ENCODE measurements around the gene XRCC5. TPM values are rescaled to one million over a fixed set of nuclear protein-coding genes. Genes with fewer than 3 reads are reported as not detected.

The XRCC5 gene
- total RNA-seq, 3 donors from 2014 or later, result 134 to 227 (median 188) TPM

DNA sequence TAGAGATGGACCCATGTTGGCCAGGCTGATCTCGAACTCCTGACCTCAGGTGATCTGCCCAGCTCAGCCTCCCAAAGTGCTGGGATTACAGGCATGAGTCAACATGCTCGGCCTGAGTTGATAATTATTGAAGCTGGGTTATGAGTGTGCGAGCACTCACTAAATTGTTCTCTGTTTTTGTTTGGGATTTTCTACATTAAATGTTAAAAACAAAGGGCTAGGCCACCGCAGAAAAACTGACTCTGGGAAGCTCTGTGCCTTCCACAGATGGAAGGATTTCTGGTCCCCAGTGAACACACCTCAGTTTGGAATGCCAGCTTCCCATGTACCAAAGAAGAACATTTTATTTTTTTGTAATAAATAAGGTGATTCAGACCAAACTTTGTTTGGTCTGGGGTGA is 83.0 kb downstream of the XRCC5 start:
- H3K27ac ChIP-seq, result no peak overlapping the region
- H3K9me3 ChIP-seq, result no peaks in the 10 kb centered on the region
- no peaks in the 10 kb centered on the region for H3K27me3 ChIP-seq
- H3K4me3 ChIP-seq, result no peak overlapping the region
- H3K4me1 ChIP-seq, result peaks cover 0 to 4% of the 10 kb centered on the region in 2 donors
- H3K36me3 ChIP-seq, result no peaks in the 10 kb centered on the region
- TF ChIP-seq, protein P1, sequence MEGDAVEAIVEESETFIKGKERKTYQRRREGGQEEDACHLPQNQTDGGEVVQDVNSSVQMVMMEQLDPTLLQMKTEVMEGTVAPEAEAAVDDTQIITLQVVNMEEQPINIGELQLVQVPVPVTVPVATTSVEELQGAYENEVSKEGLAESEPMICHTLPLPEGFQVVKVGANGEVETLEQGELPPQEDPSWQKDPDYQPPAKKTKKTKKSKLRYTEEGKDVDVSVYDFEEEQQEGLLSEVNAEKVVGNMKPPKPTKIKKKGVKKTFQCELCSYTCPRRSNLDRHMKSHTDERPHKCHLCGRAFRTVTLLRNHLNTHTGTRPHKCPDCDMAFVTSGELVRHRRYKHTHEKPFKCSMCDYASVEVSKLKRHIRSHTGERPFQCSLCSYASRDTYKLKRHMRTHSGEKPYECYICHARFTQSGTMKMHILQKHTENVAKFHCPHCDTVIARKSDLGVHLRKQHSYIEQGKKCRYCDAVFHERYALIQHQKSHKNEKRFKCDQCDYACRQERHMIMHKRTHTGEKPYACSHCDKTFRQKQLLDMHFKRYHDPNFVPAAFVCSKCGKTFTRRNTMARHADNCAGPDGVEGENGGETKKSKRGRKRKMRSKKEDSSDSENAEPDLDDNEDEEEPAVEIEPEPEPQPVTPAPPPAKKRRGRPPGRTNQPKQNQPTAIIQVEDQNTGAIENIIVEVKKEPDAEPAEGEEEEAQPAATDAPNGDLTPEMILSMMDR (IDR thresholded peaks at IDR 0.05), result no peak
- TF ChIP-seq POLR2A (IDR thresholded peaks at IDR 0.05) (no peak), POLR2AphosphoS5 (IDR thresholded peaks at IDR 0.05) (no peak)
- intact Hi-C loops (cut with DNase I; ENCODE audit: low total_unique reads), result no loop called here
- no peak for DNase-seq (ENCODE audit: low spot score in 2 of 2)

DNA sequence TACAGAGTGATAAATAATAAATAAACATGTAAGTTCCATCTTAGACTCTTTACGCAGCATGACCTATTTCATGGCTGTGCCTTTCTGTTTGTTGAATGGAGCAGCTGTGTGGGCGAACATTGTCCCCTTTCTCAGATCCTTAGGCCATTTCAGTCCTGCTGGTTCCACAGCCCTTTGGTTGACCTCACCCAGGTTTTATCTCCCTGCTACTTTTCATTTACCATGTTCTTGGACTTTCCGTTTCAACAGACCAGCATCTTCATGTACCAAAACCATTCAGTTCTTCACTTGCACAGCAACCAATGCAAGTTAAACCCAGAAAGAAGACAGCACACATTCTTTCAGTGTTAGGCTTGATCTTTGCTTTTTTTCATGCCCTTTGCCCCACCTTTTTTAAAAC is 83.8 kb downstream of the XRCC5 start:
- no peaks in the 10 kb centered on the region for H3K27me3 ChIP-seq
- intact Hi-C loops (cut with DNase I; ENCODE audit: low total_unique reads), result no loop called here
- TF ChIP-seq POLR2A (IDR thresholded peaks at IDR 0.05) (no peak), POLR2AphosphoS5 (IDR thresholded peaks at IDR 0.05) (no peak)
- TF ChIP-seq, protein P1 (IDR thresholded peaks at IDR 0.05), result no peak
- peaks cover 0 to 4% of the 10 kb centered on the region in 2 donors for H3K4me1 ChIP-seq
- DNase-seq (ENCODE audit: low spot score in 2 of 2), result no peak
- no peak overlapping the region for H3K27ac ChIP-seq
- no peak overlapping the region for H3K4me3 ChIP-seq
- H3K36me3 ChIP-seq, result no peaks in the 10 kb centered on the region
- H3K9me3 ChIP-seq, result no peaks in the 10 kb centered on the region

DNA sequence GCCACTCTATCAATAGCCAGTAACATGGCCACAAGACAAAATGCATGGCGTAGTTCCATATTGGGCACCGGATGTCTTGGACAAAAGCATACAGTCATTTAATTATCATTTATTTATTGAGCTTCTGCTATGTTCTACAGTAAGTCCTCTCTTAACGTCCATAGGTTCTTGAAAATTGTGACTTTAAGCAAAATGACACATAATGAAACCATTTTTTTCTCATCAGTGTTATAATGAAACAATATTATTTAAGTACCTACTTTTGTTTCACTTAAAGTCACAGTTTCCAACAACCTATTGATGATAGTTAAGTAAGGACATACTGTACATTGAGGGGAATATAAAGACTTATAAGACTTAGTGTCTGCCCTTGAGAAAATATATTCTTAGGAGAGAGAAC is 84.9 kb downstream of the XRCC5 start:
- no peak overlapping the region for H3K27ac ChIP-seq
- no peaks in the 10 kb centered on the region for H3K4me1 ChIP-seq
- H3K27me3 ChIP-seq, result no peaks in the 10 kb centered on the region
- intact Hi-C loops (cut with DNase I; ENCODE audit: low total_unique reads), result no loop called here
- no peaks in the 10 kb centered on the region for H3K36me3 ChIP-seq
- no peak overlapping the region for H3K4me3 ChIP-seq
- TF ChIP-seq POLR2A (IDR thresholded peaks at IDR 0.05) (no peak), POLR2AphosphoS5 (IDR thresholded peaks at IDR 0.05) (no peak)
- TF ChIP-seq, protein P1 (IDR thresholded peaks at IDR 0.05), result no peak
- H3K9me3 ChIP-seq, result no peaks in the 10 kb centered on the region
- DNase-seq (ENCODE audit: low spot score in 2 of 2), result no peak

DNA sequence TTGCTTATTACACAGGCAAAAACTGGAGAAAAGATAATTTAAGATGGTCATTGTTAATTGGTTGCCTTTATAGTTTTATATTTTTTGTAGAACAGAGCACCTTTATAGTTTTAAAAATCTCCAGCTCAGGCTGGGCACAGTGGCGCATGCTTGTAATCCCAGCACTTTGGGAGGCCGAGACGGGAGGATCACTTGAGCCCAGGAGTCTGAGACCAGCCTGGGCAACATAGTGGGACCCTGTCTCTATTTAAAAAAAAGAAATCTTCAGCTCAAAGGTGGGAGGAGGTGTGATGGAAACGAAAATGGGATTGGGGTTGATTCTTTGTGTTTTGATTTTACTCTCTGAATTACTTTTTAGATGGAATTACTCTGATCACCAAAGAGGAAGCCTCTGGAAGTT is 85.4 kb downstream of the XRCC5 start:
- no peaks in the 10 kb centered on the region for H3K9me3 ChIP-seq
- H3K27ac ChIP-seq, result no peak overlapping the region
- no peaks in the 10 kb centered on the region for H3K27me3 ChIP-seq
- H3K36me3 ChIP-seq, result no peaks in the 10 kb centered on the region
- no peak overlapping the region for H3K4me3 ChIP-seq
- no peaks in the 10 kb centered on the region for H3K4me1 ChIP-seq
- DNase-seq (ENCODE audit: low spot score in 2 of 2), result no peak
- TF ChIP-seq, protein P1 (IDR thresholded peaks at IDR 0.05), result no peak
- no peak for TF ChIP-seq POLR2A (IDR thresholded peaks at IDR 0.05)
- TF ChIP-seq POLR2AphosphoS5 (IDR thresholded peaks at IDR 0.05), result no peak
- intact Hi-C loops (cut with DNase I; ENCODE audit: low total_unique reads), result no loop called here

DNA sequence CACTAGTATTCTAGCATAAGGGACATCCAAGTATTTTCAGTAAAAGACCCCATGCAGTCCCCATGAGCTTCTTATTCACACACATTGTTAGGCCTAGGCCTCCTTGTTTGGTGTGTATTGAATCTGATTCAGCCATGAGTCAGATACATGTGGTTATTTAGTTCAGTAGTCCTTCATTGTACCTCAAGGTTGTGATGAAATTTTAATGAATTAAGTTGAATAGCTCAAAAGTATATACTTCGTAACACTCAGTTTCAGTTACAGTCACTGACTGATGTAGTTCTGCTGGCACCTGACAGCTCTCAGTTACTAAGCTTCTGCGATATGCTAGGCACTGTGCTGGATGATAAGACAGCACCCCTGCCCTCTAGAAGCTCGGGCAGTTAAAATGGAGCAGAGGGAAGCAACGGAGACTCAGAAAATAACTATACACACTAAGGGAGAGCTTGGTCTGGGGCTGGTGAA is 86.4 kb downstream of the XRCC5 start:
- Histone ChIP-seq H3K4me3 (no peak overlapping the region), H3K4me1 (no peaks in the 10 kb centered on the region), H3K36me3 (no peaks in the 10 kb centered on the region), H3K9me3 (no peaks in the 10 kb centered on the region), H3K27ac (no peak overlapping the region), H3K27me3 (no peaks in the 10 kb centered on the region)
- TF ChIP-seq, protein P1 (IDR thresholded peaks at IDR 0.05), result no peak
- TF ChIP-seq POLR2AphosphoS5 (IDR thresholded peaks at IDR 0.05) (no peak), POLR2A (IDR thresholded peaks at IDR 0.05) (no peak)
- DNase-seq (ENCODE audit: low spot score in 2 of 2), result no peak
- intact Hi-C loops (cut with DNase I; ENCODE audit: low total_unique reads), result no loop called here
